ENCODE results near the gene CCDC50. TPM values are rescaled to one million over a fixed set of nuclear protein-coding genes. Genes with fewer than 3 reads are reported as not detected.

The CCDC50 gene
- total RNA-seq, 1 experiment from 2014 or later = 106 TPM

DNA sequence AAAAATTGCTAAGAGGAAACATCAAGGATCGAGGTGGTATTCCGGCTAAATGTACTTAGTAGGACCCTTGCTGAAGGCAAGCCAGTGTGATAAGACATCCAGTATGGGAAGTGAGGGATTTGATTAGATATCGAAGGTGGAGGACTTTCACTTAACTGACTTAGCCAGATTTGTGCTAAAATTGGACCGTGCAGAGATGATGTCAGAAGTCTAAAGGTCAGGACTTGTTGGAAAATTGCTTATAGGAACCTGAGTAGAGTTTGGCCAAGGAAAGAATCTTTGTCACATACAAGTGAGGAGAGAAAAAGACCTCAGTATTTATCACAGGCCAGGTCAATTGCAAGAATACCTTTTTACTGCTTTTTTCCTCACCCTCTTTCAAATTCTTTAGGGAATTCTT lies 100.9 kb downstream of the CCDC50 start:
- no TSS peak for BruUV-seq (replicated peaks)
- DNase-seq = no peak
- Histone ChIP-seq H3K4me3 (no peak overlapping the region), H3K79me2 (ENCODE audit: low read depth) (no peaks in the 10 kb centered on the region), H3K27ac (no peak overlapping the region), H3K4me2 (no peak overlapping the region), H3K27me3 (ENCODE audit: insufficient read depth, low read depth) (no peaks in the 10 kb centered on the region), H3K9me2 (ENCODE audit: insufficient read depth) (peaks cover 4% of the 10 kb centered on the region), H3K36me3 (ENCODE audit: low read depth) (no peaks in the 10 kb centered on the region), H3K4me1 (replicated peaks; ENCODE audit: insufficient read depth) (peaks cover 6% of the 10 kb centered on the region), H3F3A (ENCODE audit: insufficient read depth, low read depth) (no peaks in the 10 kb centered on the region), H3K9me3 (ENCODE audit: insufficient read depth, low read depth) (no peaks in the 10 kb centered on the region), H2AFZ (no peak overlapping the region), H4K20me1 (ENCODE audit: insufficient read depth) (no peaks in the 10 kb centered on the region)
- POLR2A ChIA-PET (ENCODE audit: unreplicated experiment) = no interaction called here
- TF ChIP-seq CTCF (conservative IDR thresholded peaks at IDR 0.05) = no peak
- no peak for TF ChIP-seq EZH2 (IDR thresholded peaks at IDR 0.05; ENCODE audit: low read depth)
- CTCF ChIA-PET = interaction anchor here (0.8 kb wide), 1 partner anchor 778 kb away, joined by 12 read pairs; no protein-coding TSS in a partner anchor
- intact Hi-C loops (cut with micrococcal nuclease; ENCODE audit: unreplicated experiment) = no loop called here

- H3K4me3 ChIP-seq = no peak overlapping the region
- no peaks in the 10 kb centered on the region for H3K79me2 ChIP-seq (ENCODE audit: low read depth)
- intact Hi-C loops (cut with micrococcal nuclease; ENCODE audit: unreplicated experiment) = no loop called here
- ChIA-PET CTCF (no interaction called here), POLR2A (ENCODE audit: unreplicated experiment) (no interaction called here)
- H3K27me3 ChIP-seq (ENCODE audit: insufficient read depth, low read depth) = no peaks in the 10 kb centered on the region
- H4K20me1 ChIP-seq (ENCODE audit: insufficient read depth) = no peaks in the 10 kb centered on the region
- no peak overlapping the region for H3K27ac ChIP-seq
- no peak overlapping the region for H3K4me2 ChIP-seq
- BruUV-seq (replicated peaks) = no TSS peak
- no peak for TF ChIP-seq EZH2 (IDR thresholded peaks at IDR 0.05; ENCODE audit: low read depth)
- TF ChIP-seq CTCF (conservative IDR thresholded peaks at IDR 0.05) = no peak
- peaks cover 4% of the 10 kb centered on the region; the same call in 1 of the 2 replicates for H3K9me2 ChIP-seq (ENCODE audit: insufficient read depth)
- no peak overlapping the region for H2AFZ ChIP-seq
- no peak for DNase-seq
- H3K9me3 ChIP-seq (ENCODE audit: insufficient read depth, low read depth) = no peaks in the 10 kb centered on the region
- H3F3A ChIP-seq (ENCODE audit: insufficient read depth, low read depth) = no peaks in the 10 kb centered on the region
- H3K36me3 ChIP-seq (ENCODE audit: low read depth) = no peaks in the 10 kb centered on the region
- peaks cover 6% of the 10 kb centered on the region for H3K4me1 ChIP-seq (replicated peaks; ENCODE audit: insufficient read depth)
Measured at GRCh38 chr3:191431160-191431822, 102.1 kb downstream of the CCDC50 start.

DNA sequence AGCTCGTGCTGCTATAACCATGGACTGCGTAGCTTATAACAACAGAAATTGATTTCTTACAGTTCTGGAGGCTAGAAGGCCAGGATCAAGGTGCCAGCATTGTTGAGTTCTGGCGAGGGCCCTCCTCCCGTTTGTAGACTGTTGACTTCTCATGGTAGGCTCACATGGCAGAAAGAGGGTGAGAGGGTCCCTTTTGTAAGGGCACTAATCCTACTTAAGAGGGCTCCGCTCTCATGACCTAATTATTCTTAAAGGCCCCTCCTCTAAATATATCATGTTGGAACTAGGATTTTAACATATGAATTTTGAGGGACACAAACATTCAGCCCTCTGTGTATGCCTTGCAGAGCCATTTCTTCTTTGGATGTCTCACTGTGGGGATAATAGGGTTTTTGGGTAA lies 103.0 kb downstream of the CCDC50 start:
- CTCF ChIA-PET = no interaction called here
- Histone ChIP-seq H3F3A (ENCODE audit: insufficient read depth, low read depth) (no peaks in the 10 kb centered on the region), H3K36me3 (ENCODE audit: low read depth) (no peaks in the 10 kb centered on the region), H3K27me3 (ENCODE audit: insufficient read depth, low read depth) (no peaks in the 10 kb centered on the region), H4K20me1 (ENCODE audit: insufficient read depth) (no peaks in the 10 kb centered on the region), H2AFZ (no peak overlapping the region), H3K79me2 (ENCODE audit: low read depth) (no peaks in the 10 kb centered on the region), H3K4me1 (replicated peaks; ENCODE audit: insufficient read depth) (peaks cover 6% of the 10 kb centered on the region), H3K4me2 (no peak overlapping the region), H3K9me3 (ENCODE audit: insufficient read depth, low read depth) (no peaks in the 10 kb centered on the region), H3K4me3 (no peak overlapping the region), H3K27ac (no peak overlapping the region), H3K9me2 (ENCODE audit: insufficient read depth) (peaks cover 4% of the 10 kb centered on the region; the same call in 1 of the 2 replicates)
- no TSS peak for BruUV-seq (replicated peaks)
- POLR2A ChIA-PET (ENCODE audit: unreplicated experiment) = no interaction called here
- no peak for TF ChIP-seq EZH2 (IDR thresholded peaks at IDR 0.05; ENCODE audit: low read depth)
- TF ChIP-seq CTCF (conservative IDR thresholded peaks at IDR 0.05) = no peak
- intact Hi-C loops (cut with micrococcal nuclease; ENCODE audit: unreplicated experiment) = no loop called here
- no peak for DNase-seq

Measured in PC-9 (cell line).